Fibroblast of the aortic adventitia (primary cell): ENCODE data around the gene LRMDA. TPM values are rescaled to one million over a fixed set of nuclear protein-coding genes. Genes with fewer than 3 reads are reported as not detected.

Experiments used
- DNase-seq: peaks from one replicate; pipeline ENCODE4 v3.0.0-alpha.2; 2010; ENCODE audit warnings: low read depth
- H3K4me3 ChIP-seq: 2 replicates; pipeline ENCODE4 v1.5.1; 2011; ENCODE audit warnings: low read depth, mild to moderate bottlenecking, control low read depth, low read length, moderate library complexity
- CTCF ChIP-seq: IDR thresholded peaks from 2 replicates; pipeline ENCODE4 v1.5.1; 2011; ENCODE audit warnings: mild to moderate bottlenecking, low read length, control low read depth, inconsistent platforms; ENCODE audit not compliant: insufficient read depth
- total RNA-seq: library from RNA; depleted of rRNA; stranded (reverse); fragments of >200 nt; gene quantifications from 2 replicates; pipeline ENCODE4 v1.2.3, GENCODE V29; 2012; ENCODE audit warnings: low replicate concordance

Gene LRMDA
- total RNA-seq, 1 donor, result 6.3 TPM

- peak; percentile 41 for DNase-seq
- TF ChIP-seq CTCF, result no peak
Observed at GRCh38 chr10:75546004-75546403, 114.6 kb downstream of the LRMDA start.

GRCh38 chr10:75547391-75548298 lies 116.2 kb downstream of the LRMDA start:
- DNase-seq, result peak; percentile 90
- TF ChIP-seq CTCF, result no peak
- no peak overlapping the region for H3K4me3 ChIP-seq

More at GRCh38 chr10:75546004-75546403, 114.6 kb downstream of the LRMDA start:
- no peak overlapping the region for H3K4me3 ChIP-seq

GRCh38 chr10:75548356-75548755 lies 116.9 kb downstream of the LRMDA start:
- no peak for TF ChIP-seq CTCF
- no peak overlapping the region for H3K4me3 ChIP-seq
- DNase-seq, result no peak

GRCh38 chr10:75550191-75550590 lies 118.8 kb downstream of the LRMDA start:
- H3K4me3 ChIP-seq, result no peak overlapping the region
- no peak for DNase-seq
- no peak for TF ChIP-seq CTCF

GRCh38 chr10:75552171-75552570 lies 120.7 kb downstream of the LRMDA start:
- no peak for DNase-seq
- TF ChIP-seq CTCF, result no peak
- H3K4me3 ChIP-seq, result no peak overlapping the region

- no peak overlapping the region for H3K4me3 ChIP-seq
- no peak for TF ChIP-seq CTCF
- DNase-seq, result no peak
Observed at GRCh38 chr10:75553550-75553949, 122.1 kb downstream of the LRMDA start.
